GM19467 (cell line): ENCODE data around the gene ACY1.

ENCODE experiments used
- ATAC-seq: cut with Tn5 transposase; IDR thresholded peaks from one replicate; pipeline ENCODE4 v1.9.1; 2021; ENCODE audit warnings: mild to moderate bottlenecking, moderate library complexity; ENCODE audit not compliant: unreplicated experiment

Gene ACY1

DNA sequence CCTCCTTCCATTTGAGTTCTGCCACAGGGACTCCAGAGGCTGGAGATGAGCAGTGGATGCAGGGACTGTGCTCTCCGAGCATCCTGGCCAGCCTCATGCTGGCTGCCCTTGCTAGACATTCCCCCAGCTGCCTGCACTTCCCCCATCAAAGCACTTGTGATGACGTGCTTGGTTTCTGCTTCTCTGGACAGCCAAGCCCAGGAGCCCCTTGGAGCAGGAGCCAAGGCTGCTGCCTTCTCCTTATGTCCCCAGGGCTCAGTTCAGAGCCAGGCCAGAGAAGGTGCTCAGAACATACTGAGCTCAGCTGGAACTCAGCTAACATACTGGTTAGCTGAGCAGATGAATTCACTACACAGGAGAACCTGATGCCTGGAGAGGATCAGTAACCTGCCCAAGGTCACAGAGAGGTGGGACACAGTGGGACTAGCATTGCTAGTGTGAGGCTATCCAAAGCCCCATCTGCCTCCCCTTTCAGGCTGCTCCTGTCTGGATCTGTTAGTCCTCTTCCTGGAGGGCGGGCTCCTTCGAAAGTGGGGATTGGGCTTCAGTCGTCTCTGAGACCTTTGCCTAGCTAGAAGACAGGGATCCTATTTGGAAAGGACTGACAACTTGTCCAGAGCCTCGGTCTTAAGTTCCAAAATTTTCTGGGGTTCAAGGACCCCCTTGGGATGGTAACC is 20.3 kb upstream of the ACY1 start:
- no peak for ATAC-seq

DNA sequence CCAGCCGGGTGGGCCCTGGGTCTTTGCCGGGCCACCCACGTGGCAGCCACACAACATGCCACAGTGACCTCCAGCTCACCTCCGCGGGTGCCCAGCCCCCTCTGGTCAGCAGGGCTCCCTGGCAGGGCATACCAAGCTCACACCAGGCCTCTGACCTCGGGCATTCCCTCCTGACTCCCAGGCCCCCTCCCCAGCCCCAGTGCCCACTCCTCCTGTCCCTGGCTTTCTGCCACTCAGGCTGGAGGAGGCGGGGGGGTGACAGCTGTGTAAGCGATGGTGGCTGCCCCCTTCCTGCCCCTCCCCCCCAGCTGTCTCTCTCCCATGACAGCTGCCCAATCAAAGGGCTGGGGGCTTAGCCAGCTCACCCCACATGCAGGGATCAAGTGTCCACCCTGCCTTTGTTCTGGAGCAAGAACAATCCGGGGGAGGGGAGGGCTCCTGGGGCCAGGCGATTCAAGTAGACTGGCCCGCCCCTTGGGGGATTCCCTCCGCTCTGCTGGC is 19.3 kb upstream of the ACY1 start:
- no peak for ATAC-seq

DNA sequence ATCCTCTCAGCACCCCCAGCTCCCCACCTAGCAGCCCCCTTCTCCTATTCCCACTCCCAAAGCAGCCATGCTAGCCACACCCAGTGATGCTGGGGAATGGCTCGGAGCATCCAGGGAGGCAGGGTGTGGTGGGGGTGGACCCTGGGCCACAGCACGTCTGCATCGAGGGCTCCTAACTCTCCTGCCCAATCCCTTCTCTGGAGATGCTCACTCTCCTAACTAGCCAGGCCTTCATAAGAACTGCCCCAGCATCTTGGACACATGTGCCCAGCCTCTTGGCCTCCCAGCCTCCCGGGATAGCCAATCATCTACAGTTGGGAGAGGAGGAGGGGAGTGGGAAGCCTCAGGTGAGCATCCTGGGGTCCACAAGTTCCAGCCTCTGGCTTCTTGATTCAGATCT is 18.8 kb upstream of the ACY1 start:
- ATAC-seq, result no peak

DNA sequence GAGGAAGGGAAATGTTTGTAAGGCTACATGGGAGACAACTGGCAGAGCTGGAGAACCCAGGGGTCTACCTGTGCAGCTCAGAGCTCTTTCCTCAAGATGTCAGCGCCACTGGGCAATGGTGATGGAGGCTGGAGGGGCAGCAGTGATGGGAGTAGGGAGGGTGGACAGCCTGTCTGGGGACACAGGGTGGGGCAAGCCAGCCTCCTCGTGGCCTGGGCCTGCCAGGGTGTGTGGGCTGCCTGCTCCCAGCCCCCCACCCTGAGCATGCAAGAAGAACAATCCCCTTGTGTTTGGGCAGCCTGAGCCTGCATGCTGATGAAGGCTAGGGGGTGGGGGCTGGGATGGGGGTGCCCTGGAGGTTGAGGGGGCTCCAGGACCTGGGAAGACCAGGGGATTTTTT is 17.3 kb upstream of the ACY1 start:
- no peak for ATAC-seq

DNA sequence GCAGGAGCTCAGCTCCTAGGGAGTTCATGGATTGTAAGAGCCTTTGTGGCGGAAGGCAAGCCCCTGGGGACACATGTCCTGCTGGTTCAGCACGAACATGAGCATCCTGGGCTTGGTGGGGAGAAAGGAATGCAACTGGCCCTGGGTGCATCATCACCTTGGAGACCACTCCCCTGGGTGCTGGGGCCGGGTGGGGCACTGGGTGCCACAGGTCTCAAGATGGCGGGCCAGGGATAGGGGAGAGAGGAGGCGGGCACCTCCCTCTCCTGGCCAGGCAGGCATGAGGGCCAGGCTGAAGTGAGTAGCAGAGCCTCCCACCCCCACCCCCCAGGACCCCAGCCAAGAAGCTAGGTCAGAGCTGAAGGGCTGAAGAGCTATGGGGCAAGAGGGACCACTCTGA is 16.8 kb upstream of the ACY1 start:
- ATAC-seq, result no peak

DNA sequence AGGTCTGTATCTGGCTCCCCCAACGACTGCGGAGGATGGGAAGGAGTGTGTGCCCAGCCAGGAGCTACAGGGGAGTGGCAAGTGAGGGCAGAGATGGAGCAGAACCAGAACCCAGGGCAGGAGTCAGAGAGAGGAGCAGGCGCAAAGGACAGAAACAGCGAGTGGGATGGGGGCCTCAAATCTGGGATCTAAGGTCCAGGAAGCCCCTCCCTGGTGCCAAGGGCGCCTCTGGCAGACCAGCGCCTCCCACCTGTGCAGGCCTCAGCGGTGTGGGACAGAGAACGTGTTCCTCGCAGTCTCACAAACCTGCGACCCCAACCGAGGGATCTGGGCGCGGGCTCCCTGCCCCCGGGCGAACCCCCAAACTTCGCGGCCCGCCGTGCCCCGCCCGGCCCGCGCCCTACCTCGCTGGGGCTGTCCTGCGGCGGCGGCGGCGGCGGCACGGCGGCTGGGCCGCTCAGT is 16.4 kb upstream of the ACY1 start:
- no peak for ATAC-seq

DNA sequence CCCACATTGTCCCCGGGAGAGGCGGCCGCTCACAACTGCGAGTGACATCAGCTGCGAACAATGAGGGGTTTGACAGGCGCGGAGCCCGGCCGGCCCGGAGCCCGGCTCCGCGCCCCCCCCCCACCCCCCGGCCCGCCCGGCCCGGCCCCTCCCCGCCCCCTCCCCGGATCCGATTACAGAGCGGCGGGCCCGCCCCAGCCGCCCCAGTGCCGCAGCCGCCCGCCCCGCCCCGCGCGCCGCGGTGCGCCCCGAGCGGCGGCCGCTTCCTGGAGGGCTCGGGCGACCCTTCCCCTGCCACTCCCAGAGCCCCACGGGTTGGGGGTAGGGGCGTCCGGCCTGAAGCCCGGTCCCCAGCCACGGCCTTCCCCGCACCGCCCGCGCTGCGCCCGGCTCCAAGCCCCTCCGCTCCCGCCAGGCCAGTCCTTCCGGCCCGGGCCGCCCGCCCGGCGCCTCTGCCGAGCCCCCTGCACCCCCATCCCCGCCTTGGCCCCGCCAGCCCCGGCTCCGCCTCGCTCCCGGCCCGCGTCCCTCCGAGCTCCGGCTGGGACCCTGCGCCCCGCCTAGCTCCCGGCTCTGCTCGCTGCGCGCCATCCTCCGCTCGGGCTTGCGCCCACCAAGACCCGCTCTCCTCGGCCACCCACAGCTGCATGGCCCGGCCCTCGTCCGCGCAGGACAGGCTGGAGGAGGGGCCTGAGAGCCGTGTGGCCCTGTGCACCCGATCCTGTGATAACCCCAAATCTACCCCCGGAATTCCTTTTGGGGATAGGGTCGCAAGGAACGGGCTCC is 15.8 kb upstream of the ACY1 start, which contains the start of gene PCBP4:
Gene PCBP4 (minus strand): TSS at position 71 of the 786 bp plus-strand sequence. CDS start 6,214 bp downstream, outside the sequence.
- no peak for ATAC-seq

DNA sequence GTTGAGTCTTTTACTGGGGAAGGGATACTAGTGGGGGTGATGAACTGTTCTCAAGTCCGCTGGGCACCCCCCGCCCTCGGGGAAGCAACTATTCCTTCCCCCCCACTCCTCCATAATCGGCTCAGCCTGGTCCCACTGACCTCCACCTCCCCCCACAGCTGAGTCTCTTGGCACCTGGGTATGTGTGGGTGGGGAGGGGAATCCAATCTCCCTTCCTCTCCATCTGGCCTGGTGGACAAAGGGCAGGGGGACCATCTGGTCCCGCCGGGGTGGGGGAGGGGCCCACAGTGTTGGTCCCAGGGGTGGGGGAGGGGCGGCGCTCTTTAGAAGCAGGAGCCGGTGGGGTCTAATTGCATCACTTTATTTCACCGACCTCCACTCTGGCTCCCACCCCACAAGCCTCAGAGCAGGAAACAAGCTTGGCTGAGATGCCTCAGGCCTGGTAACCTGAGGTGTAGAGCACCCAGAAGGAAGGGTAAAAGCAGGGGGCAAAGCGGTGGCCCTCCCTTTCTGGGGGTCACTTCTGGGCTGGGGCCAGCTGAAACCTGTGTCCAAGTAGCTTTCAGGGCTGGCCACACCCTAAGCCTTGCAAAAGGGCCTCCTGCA is 15.1 kb upstream of the ACY1 start:
- ATAC-seq, result no peak

DNA sequence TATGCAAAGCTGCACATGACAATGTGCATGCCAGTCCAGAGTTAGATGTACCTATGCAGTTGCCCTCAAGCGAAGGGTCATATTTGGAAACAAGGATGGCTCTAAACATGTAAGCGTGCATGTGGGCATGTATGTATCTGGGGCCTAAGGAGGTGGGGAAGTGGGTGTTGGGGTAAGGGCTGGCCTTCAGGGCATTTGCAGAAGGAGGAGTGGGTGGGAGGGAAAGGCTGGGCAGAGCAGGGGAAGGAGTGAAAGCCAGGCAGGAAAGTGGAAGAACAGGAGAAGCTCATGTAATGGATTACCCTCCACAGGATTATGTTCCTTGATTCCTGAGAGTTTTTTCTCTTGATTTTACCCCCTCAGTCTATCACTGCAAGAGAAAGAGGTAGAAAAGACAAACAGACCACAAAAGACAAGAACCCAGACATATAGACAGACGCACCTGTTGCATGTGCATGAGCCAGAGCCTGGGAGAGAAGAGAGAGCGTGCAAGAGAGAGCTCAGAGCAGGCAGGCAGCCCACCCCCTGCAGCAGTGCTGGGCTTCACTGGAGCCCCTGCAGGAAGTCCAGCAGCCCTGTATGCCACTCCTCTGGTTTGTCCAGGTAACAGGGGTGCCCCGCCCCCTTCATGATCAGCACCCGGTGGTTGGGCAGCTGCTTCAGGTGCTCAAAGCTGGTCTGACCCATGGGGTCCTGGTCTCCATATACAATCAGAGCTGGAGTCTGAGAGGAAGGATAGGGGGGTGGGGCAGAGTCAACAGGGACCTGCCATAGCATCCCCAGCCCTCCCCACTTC is 14.3 kb upstream of the ACY1 start:
- no peak for ATAC-seq

DNA sequence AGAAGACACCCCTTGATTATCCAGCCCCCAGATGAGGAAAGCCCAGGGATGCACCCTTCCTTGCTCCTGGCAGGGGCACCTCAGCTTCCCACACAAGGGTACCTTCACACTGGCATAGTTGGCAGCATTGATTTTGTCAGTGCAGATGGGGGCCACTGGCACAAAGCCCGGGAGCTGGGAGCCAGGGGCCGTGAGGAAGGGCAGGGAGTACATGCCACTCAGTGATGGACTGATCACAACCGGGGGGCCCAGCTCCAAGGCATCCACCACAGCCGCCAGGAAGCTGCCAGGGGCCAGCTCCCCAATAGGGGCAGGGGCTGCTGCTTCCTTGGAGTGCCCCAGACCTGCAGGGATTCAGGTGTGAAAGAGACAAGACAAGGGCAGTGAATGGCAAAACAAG is 13.5 kb upstream of the ACY1 start:
- no peak for ATAC-seq

DNA sequence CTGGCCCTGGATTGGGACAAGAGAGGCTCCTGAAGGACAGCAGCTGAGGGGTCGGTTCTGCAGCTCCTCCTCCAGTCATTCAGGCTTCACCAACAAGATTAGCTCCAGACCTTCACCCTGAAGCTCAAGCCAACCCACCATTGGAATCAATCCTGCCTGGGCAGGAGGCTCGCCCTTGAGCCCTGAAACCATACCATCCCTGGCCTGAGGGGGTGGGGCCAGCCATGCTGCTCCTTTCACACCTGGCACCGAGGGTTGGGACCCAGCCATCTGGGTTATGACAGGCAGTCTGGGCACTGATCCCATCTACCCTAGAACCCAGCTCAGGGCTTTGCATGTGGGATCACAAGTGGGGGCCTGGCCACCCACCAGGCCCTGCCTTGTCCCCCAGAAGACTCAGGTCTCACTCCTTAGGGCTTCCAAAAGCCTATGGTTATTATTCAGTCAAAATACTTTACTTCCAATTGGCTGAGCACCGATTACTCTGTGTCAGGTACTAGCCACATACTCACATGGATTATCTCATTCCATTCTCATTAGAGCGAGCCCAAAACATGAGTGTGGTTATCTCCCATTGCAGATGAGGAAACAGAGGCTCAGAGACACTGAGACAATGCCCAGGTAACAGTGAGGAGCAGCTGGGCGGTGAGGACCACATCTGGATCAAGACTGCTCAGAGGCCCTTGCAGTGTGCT is 12.6 kb upstream of the ACY1 start:
- ATAC-seq, result no peak

DNA sequence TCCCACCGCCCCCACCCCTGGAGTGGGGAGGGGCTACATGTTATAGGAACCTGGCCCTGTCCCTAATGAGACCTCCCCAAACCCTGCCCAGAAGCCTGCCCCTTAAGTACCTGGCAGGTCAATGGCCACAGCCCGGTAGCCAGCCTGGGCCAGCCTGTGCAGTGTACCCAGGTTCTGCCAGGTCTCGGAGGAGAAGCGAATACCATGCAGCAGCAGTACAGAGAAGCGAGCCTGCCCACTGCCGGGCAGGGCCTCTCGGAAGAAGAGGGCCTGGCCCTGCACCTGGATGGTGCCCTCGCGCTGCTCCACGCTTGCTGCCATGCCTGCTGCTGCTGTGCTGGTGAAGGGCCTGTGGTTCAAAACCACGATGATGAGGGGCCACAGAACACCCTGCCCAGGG is 12.0 kb upstream of the ACY1 start:
- no peak for ATAC-seq

DNA sequence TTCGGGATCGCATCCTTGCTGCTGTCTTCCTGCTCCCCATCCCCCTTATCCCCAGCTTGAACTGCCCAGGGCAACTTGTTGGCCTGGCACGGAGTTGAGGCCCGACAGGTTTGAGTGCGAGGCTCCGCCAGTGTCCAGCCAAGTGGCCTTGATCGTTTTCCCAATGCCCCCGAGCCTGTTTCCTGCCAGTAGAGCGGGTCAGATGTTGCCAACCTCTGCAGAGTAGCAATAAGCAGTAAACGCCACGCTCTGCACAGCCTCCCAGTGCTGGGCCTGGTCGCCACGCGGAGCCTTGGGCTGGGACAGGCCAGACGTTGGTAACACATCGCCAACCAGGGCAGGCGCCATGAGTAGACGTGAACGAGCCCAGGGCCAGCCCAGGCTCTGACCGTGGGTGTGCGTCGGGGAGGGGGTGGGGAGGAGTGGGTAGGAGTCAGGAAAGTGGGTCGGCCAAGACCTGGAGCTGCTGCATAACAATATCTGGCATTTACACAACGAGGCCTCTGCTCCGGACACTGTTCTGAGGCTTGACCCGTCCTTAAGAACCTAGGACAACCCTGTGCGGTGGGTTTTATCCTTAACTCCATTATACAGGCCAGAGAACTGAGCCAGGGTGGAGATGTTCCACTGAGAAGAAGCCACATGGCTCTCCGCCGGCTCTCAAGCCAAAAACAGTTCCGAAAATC is 8.9 kb upstream of the ACY1 start:
- ATAC-seq, result no peak

DNA sequence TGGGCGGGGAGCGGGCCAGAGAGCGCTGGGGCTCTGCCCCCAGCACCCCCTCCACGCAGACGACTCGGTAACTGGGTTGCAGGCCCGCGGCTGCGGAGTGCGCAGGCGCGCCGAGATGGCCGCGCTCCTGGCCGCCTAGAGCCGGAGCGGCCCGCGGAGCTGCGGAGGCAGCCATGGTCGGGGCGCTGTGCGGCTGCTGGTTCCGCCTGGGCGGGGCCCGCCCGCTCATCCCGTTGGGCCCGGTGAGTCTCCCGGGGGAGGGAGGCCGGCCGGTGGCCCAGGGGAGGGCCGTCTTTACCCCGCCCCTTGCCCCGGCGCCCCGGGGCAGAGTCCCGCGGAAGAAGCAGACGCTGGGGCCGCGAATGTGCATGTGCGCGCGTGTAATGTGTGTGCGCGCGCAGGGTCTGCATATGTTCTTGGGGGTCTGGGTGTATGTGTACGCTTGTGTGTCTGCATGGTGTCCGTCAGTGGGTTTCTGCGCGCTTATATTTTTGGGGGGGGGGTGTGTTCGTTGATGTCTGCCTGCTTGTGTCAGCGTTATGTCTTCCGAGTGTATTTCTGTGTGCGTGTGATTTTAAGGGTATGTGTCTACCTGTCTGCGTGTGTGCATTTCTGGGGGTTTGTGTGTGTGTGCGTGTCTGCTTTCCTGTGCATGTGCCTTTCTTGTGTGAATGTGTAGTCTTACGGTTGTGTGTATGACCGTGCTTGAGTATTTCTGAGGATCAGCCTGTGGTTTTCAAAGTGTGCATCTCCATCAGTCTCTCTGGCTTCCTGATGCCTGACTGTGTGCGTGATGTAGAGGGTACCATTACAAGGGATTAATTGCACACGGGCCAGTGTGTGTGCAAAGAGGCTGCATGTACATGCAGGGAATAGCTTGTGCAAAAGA is 8.1 kb upstream of the ACY1 start, which contains the start of gene ABHD14A:
Gene ABHD14A (plus strand): TSS at position 102 of the 889 bp plus-strand sequence. CDS start 72 bp downstream, at position 174.
- ATAC-seq, result peak; percentile 50

DNA sequence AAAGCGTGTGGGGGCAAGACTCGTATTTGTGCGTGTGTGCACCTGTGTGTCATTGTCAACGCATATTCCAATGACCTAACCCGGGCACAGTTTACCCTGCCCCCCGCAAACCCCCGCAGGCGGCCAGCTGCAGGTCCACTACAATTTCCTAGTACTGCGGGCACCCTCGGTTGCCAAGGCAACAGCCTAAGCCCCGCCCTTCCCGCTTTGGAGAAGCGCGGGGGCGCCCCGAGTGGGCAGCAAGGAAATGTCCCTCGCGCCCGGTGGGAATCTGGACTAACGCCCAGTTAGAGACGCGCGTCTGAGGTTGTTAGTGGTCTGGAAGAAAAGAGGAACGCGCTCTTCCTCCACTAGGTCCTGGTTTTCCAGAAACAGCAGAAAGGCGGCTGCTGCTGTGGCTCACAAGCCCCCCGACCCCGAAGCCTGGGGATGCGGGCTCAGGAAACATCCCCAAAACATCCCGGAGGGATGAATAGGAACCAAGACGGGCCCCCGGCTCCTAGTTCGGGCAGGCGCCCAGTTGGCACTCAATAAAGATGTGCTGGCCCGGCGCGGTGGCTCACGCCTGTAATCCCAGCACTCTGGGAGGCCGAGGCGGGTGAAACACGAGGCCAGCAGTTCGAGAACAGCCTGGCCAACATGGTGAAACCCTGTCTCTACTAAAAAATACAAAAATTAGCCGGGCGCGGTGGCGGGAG is 7.3 kb upstream of the ACY1 start:
- ATAC-seq, result no peak

DNA sequence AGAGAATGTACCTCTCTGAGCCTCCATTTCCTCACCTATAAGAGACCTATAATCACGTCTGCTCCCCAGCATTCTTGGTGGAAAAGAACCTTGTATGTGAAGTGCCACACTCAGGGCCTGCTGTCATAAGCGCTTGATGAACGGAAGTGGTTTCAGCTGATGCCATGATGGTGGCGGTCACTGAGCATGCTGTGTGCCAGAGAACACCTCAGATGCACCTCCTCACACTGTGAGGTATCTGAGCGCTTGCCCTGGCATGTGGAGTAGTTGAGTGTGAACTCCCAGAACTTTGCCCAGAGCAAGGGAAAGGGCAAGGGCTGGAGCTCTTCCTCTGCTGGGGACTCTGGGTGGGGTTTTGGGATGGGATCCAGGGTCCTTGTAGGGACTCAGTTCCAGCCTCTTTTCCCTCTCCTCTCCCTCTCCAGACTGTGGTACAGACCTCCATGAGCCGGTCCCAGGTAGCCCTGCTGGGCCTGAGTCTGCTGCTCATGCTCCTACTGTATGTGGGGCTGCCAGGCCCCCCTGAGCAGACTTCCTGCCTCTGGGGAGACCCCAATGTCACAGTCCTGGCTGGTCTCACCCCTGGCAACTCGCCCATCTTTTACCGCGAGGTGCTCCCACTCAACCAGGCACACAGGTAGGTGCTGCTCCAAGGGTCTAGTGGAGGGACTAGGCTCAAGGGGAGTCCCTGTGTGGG is 5.7 kb upstream of the ACY1 start:
- ATAC-seq, result no peak

DNA sequence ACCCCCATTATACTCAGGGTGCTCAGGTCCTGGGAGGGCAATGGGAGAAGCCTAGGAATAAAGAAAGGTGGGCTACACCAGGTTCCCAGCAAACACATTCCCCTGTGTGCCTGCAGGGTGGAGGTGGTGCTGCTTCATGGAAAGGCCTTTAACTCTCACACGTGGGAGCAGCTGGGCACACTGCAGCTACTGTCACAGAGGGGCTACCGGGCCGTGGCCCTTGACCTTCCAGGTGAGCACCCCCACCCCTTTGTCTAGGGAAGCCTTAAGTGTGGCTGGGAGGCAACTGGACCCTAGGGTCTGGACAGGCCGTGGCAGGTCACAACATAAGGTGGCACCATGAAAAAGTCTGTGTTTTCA is 5.2 kb upstream of the ACY1 start:
- no peak for ATAC-seq

DNA sequence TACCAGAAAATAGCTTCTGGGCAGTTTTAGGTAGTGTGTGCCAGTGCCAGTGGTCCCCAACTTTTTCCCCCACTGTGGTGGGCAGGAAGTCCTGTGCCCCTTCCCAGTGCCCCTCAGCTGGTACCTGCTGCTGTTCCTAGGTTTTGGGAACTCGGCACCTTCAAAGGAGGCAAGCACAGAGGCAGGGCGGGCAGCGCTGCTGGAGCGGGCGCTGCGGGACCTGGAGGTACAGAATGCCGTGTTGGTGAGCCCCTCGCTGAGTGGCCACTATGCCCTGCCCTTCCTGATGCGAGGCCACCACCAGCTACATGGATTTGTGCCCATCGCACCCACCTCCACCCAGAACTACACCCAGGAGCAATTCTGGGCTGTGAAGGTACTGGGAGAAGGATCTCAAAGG is 3.1 kb upstream of the ACY1 start:
- ATAC-seq, result no peak
